B cell (primary cell): ENCODE results near the gene KAT7. TPM values are rescaled to one million over a fixed set of nuclear protein-coding genes. Genes with fewer than 3 reads are reported as not detected.

ENCODE experiments used
- ATAC-seq: fragments of 200-7000 bp; cut with Tn5 transposase; one replicate; pipeline ENCODE4 v1.10.0; 2021; ENCODE audit warnings: low read depth, mild to moderate bottlenecking, moderate number of reproducible peaks, moderate library complexity
- CTCF ChIA-PET: fragments of 350-600 bp; sonication (Branson Sonifier 250); formaldehyde crosslinking; loops from one replicate; lab custom pipeline; 2021; ENCODE audit warnings: antibody characterized with exemption, inconsistent platforms; lab: Charles Lee
- POLR2A ChIA-PET: fragments of 350-600 bp; sonication (Branson Sonifier 250); formaldehyde crosslinking; loops from one replicate; lab custom pipeline; 2021; ENCODE audit warnings: antibody characterized with exemption; lab: Charles Lee
- DNase-seq: peaks from one replicate; pipeline ENCODE4 v3.0.0; 2013
- H2AFZ ChIP-seq: 2 replicates; pipeline ENCODE4 v1.6.1; 2012; ENCODE audit warnings: mild to moderate bottlenecking, low read depth, low read length; ENCODE audit not compliant: insufficient read depth, poor library complexity, severe bottlenecking
- H3K27ac ChIP-seq, 2 donors: 1 replicate in 1 of 2; 2 replicates in 1 of 2; pipeline ENCODE4 v1.5.1; 2012 to 2013; ENCODE audit warnings: low read length in 2 of 2, mild to moderate bottlenecking in 2 of 2, moderate library complexity in 1 of 2
- H3K27me3 ChIP-seq, 4 experiments: fragments of 200-600 bp in 1 of 4; sonication (generic) in 1 of 4; replicated peaks in 1 of 4; 1 replicate in 2 of 4; 2 replicates in 2 of 4; pipeline versions ENCODE4 v1.6.1 to v1.7.0; 2013 to 2016; ENCODE audit warnings: low read length in 3 of 4, mild to moderate bottlenecking in 2 of 4, mixed read lengths in 1 of 4, moderate library complexity in 1 of 4; ENCODE audit not compliant: insufficient read depth in 4 of 4, control insufficient read depth in 3 of 4; ENCODE audit errors: control extremely low read depth in 1 of 4
- H3K36me3 ChIP-seq, 2 experiments: replicated peaks in 1 of 2; 1 replicate in 1 of 2; 2 replicates in 1 of 2; pipeline versions ENCODE4 v1.6.1 to v1.7.1; 2013; ENCODE audit warnings: low read length in 1 of 2; ENCODE audit not compliant: insufficient read depth in 2 of 2, control insufficient read depth in 1 of 2; ENCODE audit errors: control extremely low read depth in 1 of 2, extremely low read depth in 1 of 2
- H3K4me1 ChIP-seq, 2 donors: fragments of 200-600 bp in 1 of 2; sonication (generic) in 1 of 2; 1 replicate in 1 of 2; 2 replicates in 1 of 2; pipeline versions ENCODE4 v1.5.1 to v1.6.1; 2013 to 2017; ENCODE audit warnings: low read length in 2 of 2; ENCODE audit not compliant: control insufficient read depth in 2 of 2, insufficient read depth in 2 of 2
- H3K4me2 ChIP-seq: replicated peaks from 2 replicates; pipeline ENCODE3; 2012; ENCODE audit warnings: mild to moderate bottlenecking, low read depth, low read length; ENCODE audit not compliant: poor library complexity, severe bottlenecking
- H3K4me3 ChIP-seq, 5 experiments: fragments of 200-600 bp in 1 of 5; sonication (generic) in 1 of 5; 1 replicate in 3 of 5; 2 replicates in 2 of 5; pipeline versions ENCODE4 v1.5.1 to v1.7.0; 2011 to 2016; ENCODE audit warnings: low read length in 4 of 5, mild to moderate bottlenecking in 4 of 5, low read depth in 2 of 5, control low read depth in 1 of 5, moderate library complexity in 1 of 5; ENCODE audit not compliant: insufficient read depth in 1 of 5; ENCODE audit errors: control extremely low read depth in 1 of 5, extremely low read depth in 1 of 5
- H3K79me2 ChIP-seq: fragments of 200-600 bp; sonication (generic); one replicate; pipeline ENCODE4 v1.6.0; 2016; ENCODE audit warnings: low read length; ENCODE audit not compliant: control insufficient read depth, insufficient read depth
- H3K9ac ChIP-seq: fragments of 200-600 bp; sonication (generic); 2 replicates; pipeline ENCODE4 v1.6.1; 2017; ENCODE audit warnings: mild to moderate bottlenecking, low read length, moderate library complexity
- H3K9me3 ChIP-seq, 3 donors: one replicate each; pipeline versions ENCODE4 v1.6.1 to v1.7.1; 2013; ENCODE audit warnings: low read length in 2 of 3; ENCODE audit not compliant: control insufficient read depth in 2 of 3, insufficient read depth in 1 of 3; ENCODE audit errors: control extremely low read depth in 1 of 3
- H4K20me1 ChIP-seq: 2 replicates; pipeline ENCODE4 v1.6.0; 2012; ENCODE audit warnings: mild to moderate bottlenecking, low read length; ENCODE audit not compliant: insufficient read depth, control insufficient read depth, poor library complexity, severe bottlenecking
- H3K27ac Mint-ChIP-seq: one replicate; pipeline ENCODE4 v1.8.0; 2021; ENCODE audit warnings: mixed read lengths
- H3K27me3 Mint-ChIP-seq: one replicate; pipeline ENCODE4 v1.8.0; 2021; ENCODE audit warnings: mixed read lengths
- H3K4me1 Mint-ChIP-seq: one replicate; pipeline ENCODE4 v1.8.0; 2021; ENCODE audit warnings: mixed read lengths
- H3K4me3 Mint-ChIP-seq: one replicate; pipeline ENCODE4 v1.8.0; 2021; ENCODE audit warnings: mixed read lengths
- H3K9me3 Mint-ChIP-seq: one replicate; pipeline ENCODE4 v1.8.0; 2022; ENCODE audit warnings: mixed read lengths; ENCODE audit not compliant: insufficient read depth
- CTCF ChIP-seq: fragments of 200-600 bp; IDR thresholded peaks from one replicate; pipeline ENCODE4 v1.8.0; 2022; ENCODE audit warnings: antibody characterized with exemption, mild to moderate bottlenecking
- EZH2 ChIP-seq: IDR thresholded peaks from 2 replicates; pipeline ENCODE4 v1.6.1; 2012; ENCODE audit warnings: borderline replicate concordance, low read depth, mild to moderate bottlenecking, moderate library complexity, low read length; ENCODE audit not compliant: insufficient read depth, poor library complexity, severe bottlenecking
- WGBS: methylation state at CpG from one replicate; pipeline ENCODE4 v1.1.5; 2013; ENCODE audit warnings: missing lambda C conversion rate; ENCODE audit not compliant: insufficient coverage; 5-methylcytosine and 5-hydroxymethylcytosine counted together
- intact Hi-C: fragments of 100-400 bp; cut with micrococcal nuclease; formaldehyde crosslinking; loops from one replicate; pipeline ENCODE4 v1.10.0; 2022
- polyA plus RNA-seq: library from polyadenylated mRNA; depleted of rRNA; stranded (reverse); fragments of >200 nt; gene quantifications from 2 replicates; pipeline ENCODE4 v1.2.3, GENCODE V29; 2012
- total RNA-seq, 2 donors: library from RNA; stranded (reverse); fragments of 120-200 nt in 1 of 2; gene quantifications; 1 replicate in 1 of 2; 2 replicates in 1 of 2; pipeline versions ENCODE4 v1.2.3 to v1.2.4, GENCODE V29; 2013 to 2022

KAT7 gene
- total and polyA plus RNA-seq, 2 donors (not counting 1 experiment from before 2014, with no cell fraction given): 16.7 to 124 TPM

GRCh38 chr17:49821916-49822315 lies 33.4 kb downstream of the KAT7 start:
- ChIA-PET CTCF (no interaction called here), POLR2A (no interaction called here)
- peaks cover 22 to 88% of the 10 kb centered on the region in 2 experiments for H3K36me3 ChIP-seq
- no peak overlapping the region for H2AFZ ChIP-seq
- no peak overlapping the region for H3K4me3 ChIP-seq
- Mint-ChIP-seq H3K4me1 (no peaks in the 10 kb centered on the region), H3K9me3 (no peaks in the 10 kb centered on the region), H3K27ac (no peak overlapping the region), H3K27me3 (no peaks in the 10 kb centered on the region), H3K4me3 (no peak overlapping the region)
- no peak overlapping the region for H3K27ac ChIP-seq
- DNase-seq (no peak), ATAC-seq (no peak)
- H3K9ac ChIP-seq: no peak overlapping the region
- intact Hi-C loops: no loop called here
- H4K20me1 ChIP-seq: peaks cover 10% of the 10 kb centered on the region
- no peaks in the 10 kb centered on the region for H3K27me3 ChIP-seq
- no peaks in the 10 kb centered on the region for H3K4me1 ChIP-seq
- H3K9me3 ChIP-seq: no peaks in the 10 kb centered on the region
- WGBS: 100% methylated on average over 1 of the region's 1 CpG
- TF ChIP-seq EZH2 (no peak), CTCF (no peak)
- H3K4me2 ChIP-seq: no peak overlapping the region
- H3K79me2 ChIP-seq: no peaks in the 10 kb centered on the region

GRCh38 chr17:49822829-49823228 lies 34.3 kb downstream of the KAT7 start:
- Histone ChIP-seq H3K4me2 (no peak overlapping the region), H3K36me3 (peaks cover 19 to 87% of the 10 kb centered on the region in 2 experiments), H4K20me1 (peaks cover 2% of the 10 kb centered on the region), H3K9ac (no peak overlapping the region), H2AFZ (no peak overlapping the region), H3K4me3 (no peak overlapping the region), H3K79me2 (no peaks in the 10 kb centered on the region), H3K27ac (no peak overlapping the region), H3K27me3 (no peaks in the 10 kb centered on the region), H3K4me1 (no peaks in the 10 kb centered on the region), H3K9me3 (no peaks in the 10 kb centered on the region)
- intact Hi-C loops: no loop called here
- CTCF ChIA-PET: no interaction called here
- H3K27me3 Mint-ChIP-seq: no peaks in the 10 kb centered on the region
- DNase-seq (no peak), ATAC-seq (no peak)
- no peaks in the 10 kb centered on the region for H3K9me3 Mint-ChIP-seq
- WGBS: 100% methylated on average over 1 of the region's 2 CpGs
- no peak overlapping the region for H3K4me3 Mint-ChIP-seq
- POLR2A ChIA-PET: no interaction called here
- H3K4me1 Mint-ChIP-seq: no peaks in the 10 kb centered on the region
- H3K27ac Mint-ChIP-seq: no peak overlapping the region
- TF ChIP-seq EZH2: no peak
- no peak for TF ChIP-seq CTCF
